Measurements from ENCODE around the gene MEPCE. TPM values are rescaled to one million over a fixed set of nuclear protein-coding genes. Genes with fewer than 3 reads are reported as not detected.

Gene MEPCE
- polyA plus RNA-seq, 1 experiment, result 19.1 TPM

- H3K27me3 ChIP-seq (ENCODE audit: control insufficient read depth, insufficient read depth, low read length), result peaks cover 16% of the 10 kb centered on the region
- TF ChIP-seq CTCF (IDR thresholded peaks at IDR 0.05; ENCODE audit: insufficient read depth, low read depth, low read length), result no peak
- no peak overlapping the region for H3K4me3 ChIP-seq (ENCODE audit: low read depth, low read length)
- ChIA-PET POLR2A (no interaction called here), CTCF (interaction anchor here (1.5 kb wide), 1 partner anchor 21 kb away, joined by 5 read pairs; no protein-coding TSS in a partner anchor)
- no peaks in the 10 kb centered on the region for H3K36me3 ChIP-seq (ENCODE audit: control insufficient read depth, insufficient read depth, low read length)
- DNase-seq (ENCODE audit: low read depth), result no peak
Observed at GRCh38 chr7:100386940-100387339, 42.7 kb upstream of the MEPCE start.

GRCh38 chr7:100387695-100388094 is 41.9 kb upstream of the MEPCE start:
- ChIA-PET CTCF (interaction anchor here (1.5 kb wide), 1 partner anchor 20 kb away, joined by 5 read pairs; no protein-coding TSS in a partner anchor), POLR2A (no interaction called here)
- peaks cover 19% of the 10 kb centered on the region for H3K27me3 ChIP-seq (ENCODE audit: control insufficient read depth, insufficient read depth, low read length)
- DNase-seq (ENCODE audit: low read depth), result no peak
- H3K36me3 ChIP-seq (ENCODE audit: control insufficient read depth, insufficient read depth, low read length), result no peaks in the 10 kb centered on the region
- H3K4me3 ChIP-seq (ENCODE audit: low read depth, low read length), result no peak overlapping the region
- TF ChIP-seq CTCF (IDR thresholded peaks at IDR 0.05; ENCODE audit: insufficient read depth, low read depth, low read length), result no peak

- Histone ChIP-seq H3K4me3 (ENCODE audit: low read depth, low read length) (no peak overlapping the region), H3K36me3 (ENCODE audit: control insufficient read depth, insufficient read depth, low read length) (no peaks in the 10 kb centered on the region), H3K27me3 (ENCODE audit: control insufficient read depth, insufficient read depth, low read length) (peaks cover 18% of the 10 kb centered on the region)
- CTCF ChIA-PET, result interaction anchor here (0.6 to 4.3 kb wide), 3 partner anchors 18 to 884 kb away, joined by 3 to 21 read pairs (median 3); no protein-coding TSS in a partner anchor
- TF ChIP-seq CTCF (IDR thresholded peaks at IDR 0.05; ENCODE audit: insufficient read depth, low read depth, low read length), result no peak
- no peak for DNase-seq (ENCODE audit: low read depth)
- POLR2A ChIA-PET, result no interaction called here
Observed at GRCh38 chr7:100389437-100390088, 40.1 kb upstream of the MEPCE start.

GRCh38 chr7:100390286-100391009 is 39.2 kb upstream of the MEPCE start:
- peaks cover 18% of the 10 kb centered on the region for H3K27me3 ChIP-seq (ENCODE audit: control insufficient read depth, insufficient read depth, low read length)
- TF ChIP-seq CTCF (IDR thresholded peaks at IDR 0.05; ENCODE audit: insufficient read depth, low read depth, low read length), result no peak
- H3K4me3 ChIP-seq (ENCODE audit: low read depth, low read length), result no peak overlapping the region
- H3K36me3 ChIP-seq (ENCODE audit: control insufficient read depth, insufficient read depth, low read length), result no peaks in the 10 kb centered on the region
- DNase-seq (ENCODE audit: low read depth), result no peak
- CTCF ChIA-PET, result interaction anchor here (0.6 to 4.3 kb wide), 2 partner anchors 17 to 256 kb away, joined by 3 to 21 read pairs; no protein-coding TSS in a partner anchor
- POLR2A ChIA-PET, result no interaction called here

GRCh38 chr7:100393233-100393905 is 36.3 kb upstream of the MEPCE start:
- POLR2A ChIA-PET, result no interaction called here
- peaks cover 16% of the 10 kb centered on the region for H3K27me3 ChIP-seq (ENCODE audit: control insufficient read depth, insufficient read depth, low read length)
- CTCF ChIA-PET, result interaction anchor here (1.7 kb wide), 1 partner anchor 14 kb away, joined by 8 read pairs; no protein-coding TSS in a partner anchor
- H3K36me3 ChIP-seq (ENCODE audit: control insufficient read depth, insufficient read depth, low read length), result no peaks in the 10 kb centered on the region
- DNase-seq (ENCODE audit: low read depth), result no peak
- TF ChIP-seq CTCF (IDR thresholded peaks at IDR 0.05; ENCODE audit: insufficient read depth, low read depth, low read length), result no peak
- H3K4me3 ChIP-seq (ENCODE audit: low read depth, low read length), result no peak overlapping the region

Measured in BJ (cell line).